Activated naive CD4-positive, alpha-beta T cell treated with anti-CD3 and anti-CD28 coated beads for 36 hours (primary cell): Measurements from ENCODE around the gene DSCAML1. TPM values are rescaled to one million over a fixed set of nuclear protein-coding genes. Genes with fewer than 3 reads are reported as not detected.

ENCODE experiments used
- CTCF ChIA-PET: fragments of 350-600 bp; sonication (Branson Sonifier 250); formaldehyde crosslinking; loops from one replicate; lab custom pipeline; 2021; ENCODE audit warnings: antibody characterized with exemption; lab: Charles Lee
- DNase-seq: peaks from one replicate; pipeline ENCODE4 v3.0.0-alpha.2; 2020
- H3K27ac Mint-ChIP-seq: one replicate; pipeline ENCODE4 v1.8.0; 2021; ENCODE audit warnings: mild to moderate bottlenecking, mixed read lengths
- H3K27me3 Mint-ChIP-seq: one replicate; pipeline ENCODE4 v1.8.0; 2021; ENCODE audit warnings: low read depth, mixed read lengths
- H3K36me3 Mint-ChIP-seq: one replicate; pipeline ENCODE4 v1.8.0; 2021; ENCODE audit warnings: low read depth, mixed read lengths
- H3K4me1 Mint-ChIP-seq: one replicate; pipeline ENCODE4 v1.8.0; 2021; ENCODE audit warnings: low read depth, mixed read lengths
- H3K4me3 Mint-ChIP-seq: one replicate; pipeline ENCODE4 v1.8.0; 2021; ENCODE audit warnings: mild to moderate bottlenecking, moderate library complexity, mixed read lengths
- H3K9me3 Mint-ChIP-seq: one replicate; pipeline ENCODE4 v1.8.0; 2021; ENCODE audit warnings: mixed read lengths
- intact Hi-C: fragments of 100-400 bp; cut with micrococcal nuclease; formaldehyde crosslinking; loops from one replicate; pipeline ENCODE4 v1.15.1; 2023
- total RNA-seq, 2 experiments: library from RNA; stranded (reverse); gene quantifications; one replicate each; pipeline ENCODE4 v1.2.3, GENCODE V29; 2021

DSCAML1 gene
- total RNA-seq, 2 experiments from 2014 or later = 0.17 to 0.30 TPM

DNA sequence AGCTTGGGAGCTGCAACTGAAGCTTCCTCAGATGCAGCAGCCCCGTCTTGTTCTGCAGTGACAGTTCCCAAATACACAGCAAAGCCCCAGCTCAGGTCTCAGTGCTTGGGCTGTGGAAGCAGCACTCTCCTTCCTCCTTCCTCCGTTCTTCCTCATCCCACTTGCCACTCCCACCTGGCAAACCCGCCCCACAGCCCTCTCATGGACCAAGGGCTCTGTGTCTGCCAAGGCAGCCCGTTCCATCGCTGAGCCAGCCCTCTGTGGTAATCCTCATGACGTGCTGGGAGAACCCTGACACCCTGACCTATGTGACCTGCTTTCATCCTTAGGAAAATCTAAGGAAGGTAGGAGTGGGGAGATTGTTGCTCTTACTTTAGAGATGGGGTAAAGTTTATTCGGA lies 157.0 kb downstream of the DSCAML1 start:
- H3K36me3 Mint-ChIP-seq = no peaks in the 10 kb centered on the region
- DNase-seq = no peak
- peaks cover 10% of the 10 kb centered on the region for H3K27me3 Mint-ChIP-seq
- intact Hi-C loops = no loop called here
- no peaks in the 10 kb centered on the region for H3K4me1 Mint-ChIP-seq
- CTCF ChIA-PET = no interaction called here
- H3K27ac Mint-ChIP-seq = no peak overlapping the region
- no peaks in the 10 kb centered on the region for H3K9me3 Mint-ChIP-seq
- H3K4me3 Mint-ChIP-seq = no peak overlapping the region

DNA sequence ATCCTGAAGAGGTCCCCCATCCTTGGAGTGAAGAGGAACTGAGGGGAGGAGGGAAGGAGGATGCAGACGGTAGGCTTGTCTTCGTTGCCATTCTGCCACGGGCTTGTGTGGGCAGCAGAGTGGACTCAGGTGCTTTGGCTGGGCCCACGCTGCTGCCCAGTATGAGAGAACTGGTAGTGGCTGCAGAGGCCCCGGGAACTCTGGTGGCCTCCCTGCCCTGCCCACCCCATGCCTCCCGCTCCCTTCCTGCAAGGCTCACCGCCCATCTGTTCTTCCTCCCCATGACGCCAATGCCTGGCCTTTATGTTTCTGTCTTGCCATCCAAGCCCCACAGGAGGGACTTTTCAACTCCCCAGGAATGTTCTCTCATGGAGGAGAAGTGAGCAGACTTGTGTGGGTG lies 157.4 kb downstream of the DSCAML1 start:
- Mint-ChIP-seq H3K4me3 (no peak overlapping the region), H3K27ac (no peak overlapping the region), H3K4me1 (no peaks in the 10 kb centered on the region), H3K27me3 (peaks cover 10% of the 10 kb centered on the region), H3K36me3 (no peaks in the 10 kb centered on the region), H3K9me3 (no peaks in the 10 kb centered on the region)
- intact Hi-C loops = no loop called here
- DNase-seq = no peak
- CTCF ChIA-PET = no interaction called here

DNA sequence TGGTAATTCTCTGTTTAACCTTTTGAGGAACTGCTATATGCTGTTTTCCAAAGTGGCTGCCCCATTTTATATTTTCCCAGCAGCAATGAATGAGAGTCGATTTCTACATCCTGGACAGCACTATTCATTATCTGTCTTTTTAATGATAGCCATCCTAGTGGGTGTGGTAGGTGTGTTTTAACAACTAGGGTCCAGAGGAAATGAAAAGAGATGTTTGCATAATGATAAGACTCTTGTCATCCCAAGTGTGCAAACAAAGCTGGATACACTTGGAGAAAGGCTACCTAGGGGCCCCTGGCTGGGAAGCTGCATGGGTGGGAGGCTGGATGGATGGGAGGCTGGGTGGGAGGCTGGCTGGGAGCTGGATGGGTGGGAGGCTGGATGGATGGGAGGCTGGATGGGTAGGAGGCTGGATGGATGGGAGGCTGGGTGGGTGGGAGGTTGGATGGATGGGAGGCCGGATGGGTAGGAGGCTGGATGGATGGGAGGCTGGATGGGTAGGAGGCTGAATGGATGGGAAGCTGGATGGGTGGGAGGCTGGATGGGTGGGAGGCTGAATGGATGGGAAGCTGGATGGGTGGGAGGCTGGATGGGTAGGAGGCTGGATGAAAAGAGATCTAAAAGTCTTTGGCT lies 158.0 kb downstream of the DSCAML1 start:
- intact Hi-C loops = no loop called here
- Mint-ChIP-seq H3K27me3 (peaks cover 10% of the 10 kb centered on the region), H3K27ac (no peak overlapping the region), H3K4me3 (no peak overlapping the region), H3K9me3 (no peaks in the 10 kb centered on the region), H3K4me1 (no peaks in the 10 kb centered on the region), H3K36me3 (no peaks in the 10 kb centered on the region)
- no peak for DNase-seq
- CTCF ChIA-PET = no interaction called here

DNA sequence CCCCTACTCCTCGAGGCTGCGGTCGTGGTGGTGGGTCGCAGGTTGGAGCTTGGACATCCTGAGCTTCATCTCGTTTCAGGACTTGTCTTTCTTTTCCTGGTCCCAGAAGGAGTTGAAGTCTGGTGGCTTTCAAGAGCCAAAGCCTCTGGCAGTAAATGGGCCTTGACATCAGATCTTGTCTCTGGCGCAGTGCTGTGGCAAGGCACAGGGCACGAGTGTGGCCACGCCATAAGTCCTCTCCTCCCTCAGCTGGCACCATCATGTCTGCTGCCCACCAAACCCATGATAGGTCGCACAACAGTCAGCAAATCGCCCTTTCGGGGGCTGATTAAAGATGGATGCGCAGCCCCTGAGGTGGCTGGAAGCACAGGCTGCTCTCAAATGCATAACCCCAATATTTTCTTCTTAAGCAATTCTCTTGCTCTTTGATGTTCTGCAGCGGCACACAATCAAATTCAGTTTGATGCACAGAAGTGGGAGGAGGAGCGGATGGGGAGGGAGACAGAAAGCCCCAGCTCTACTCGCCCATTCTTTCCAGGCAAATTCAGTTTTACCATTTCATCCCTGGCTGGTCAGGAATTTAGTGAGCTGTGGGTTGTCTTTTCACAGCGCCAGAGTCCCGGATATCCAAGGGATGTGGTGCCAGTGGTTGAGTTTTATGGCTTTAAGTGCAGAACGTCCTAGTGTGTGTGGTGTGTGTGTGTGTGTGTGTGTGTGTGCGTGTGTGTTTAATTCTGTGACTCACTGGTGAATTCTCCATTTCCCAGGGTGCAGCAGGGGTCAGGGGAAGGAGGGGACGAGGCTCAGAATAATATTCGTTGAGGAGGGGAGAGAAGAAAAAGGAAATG lies 162.0 kb downstream of the DSCAML1 start:
- intact Hi-C loops = no loop called here
- no peak overlapping the region for H3K4me3 Mint-ChIP-seq
- no peaks in the 10 kb centered on the region for H3K9me3 Mint-ChIP-seq
- DNase-seq = no peak
- no peaks in the 10 kb centered on the region for H3K4me1 Mint-ChIP-seq
- H3K36me3 Mint-ChIP-seq = no peaks in the 10 kb centered on the region
- H3K27ac Mint-ChIP-seq = no peak overlapping the region
- CTCF ChIA-PET = no interaction called here
- H3K27me3 Mint-ChIP-seq = peaks cover 3% of the 10 kb centered on the region

DNA sequence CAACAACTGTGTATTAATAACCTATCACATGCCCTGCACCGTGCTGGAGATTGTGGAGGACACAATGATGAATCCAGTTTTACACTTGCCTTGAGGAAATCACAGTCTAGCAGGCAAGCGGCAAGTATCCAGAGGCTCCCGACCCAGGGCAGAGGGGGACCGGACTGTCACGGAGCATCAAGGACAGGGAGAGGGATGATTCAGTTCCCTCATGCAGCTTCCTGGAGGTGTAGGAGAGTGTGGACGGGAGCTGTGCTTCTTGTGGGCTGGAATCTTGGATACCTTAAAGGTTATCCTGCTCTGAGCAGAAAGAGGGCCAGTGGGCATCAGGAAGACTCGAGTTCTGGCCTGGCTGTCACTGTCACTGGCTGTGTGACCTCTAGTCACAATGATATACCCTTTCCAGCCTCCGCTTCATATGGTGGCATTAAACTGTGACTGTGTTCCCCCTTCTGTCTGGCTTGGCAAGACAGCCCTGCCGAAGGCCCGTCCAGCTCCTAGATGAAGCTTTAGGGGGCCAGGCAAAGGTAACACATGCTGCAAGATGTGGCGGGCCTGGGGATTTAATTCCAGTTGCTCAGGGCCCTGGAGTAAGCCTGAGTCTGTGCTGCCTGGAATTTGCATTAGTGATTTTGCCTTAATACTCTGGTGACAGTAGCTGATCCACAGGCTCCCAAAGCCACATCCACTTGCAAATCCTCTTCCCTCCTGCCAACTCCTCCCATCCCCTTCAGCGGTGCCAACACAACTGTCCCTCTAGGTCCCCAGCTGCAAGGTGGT lies 162.8 kb downstream of the DSCAML1 start:
- H3K27me3 Mint-ChIP-seq = peaks cover 3% of the 10 kb centered on the region
- no peak overlapping the region for H3K27ac Mint-ChIP-seq
- no peaks in the 10 kb centered on the region for H3K4me1 Mint-ChIP-seq
- H3K36me3 Mint-ChIP-seq = no peaks in the 10 kb centered on the region
- no peak overlapping the region for H3K4me3 Mint-ChIP-seq
- intact Hi-C loops = no loop called here
- CTCF ChIA-PET = interaction anchor here (0.5 to 0.6 kb wide), 2 partner anchors 86 to 209 kb away, joined by 3 to 4 read pairs; no protein-coding TSS in a partner anchor
- no peaks in the 10 kb centered on the region for H3K9me3 Mint-ChIP-seq
- no peak for DNase-seq

DNA sequence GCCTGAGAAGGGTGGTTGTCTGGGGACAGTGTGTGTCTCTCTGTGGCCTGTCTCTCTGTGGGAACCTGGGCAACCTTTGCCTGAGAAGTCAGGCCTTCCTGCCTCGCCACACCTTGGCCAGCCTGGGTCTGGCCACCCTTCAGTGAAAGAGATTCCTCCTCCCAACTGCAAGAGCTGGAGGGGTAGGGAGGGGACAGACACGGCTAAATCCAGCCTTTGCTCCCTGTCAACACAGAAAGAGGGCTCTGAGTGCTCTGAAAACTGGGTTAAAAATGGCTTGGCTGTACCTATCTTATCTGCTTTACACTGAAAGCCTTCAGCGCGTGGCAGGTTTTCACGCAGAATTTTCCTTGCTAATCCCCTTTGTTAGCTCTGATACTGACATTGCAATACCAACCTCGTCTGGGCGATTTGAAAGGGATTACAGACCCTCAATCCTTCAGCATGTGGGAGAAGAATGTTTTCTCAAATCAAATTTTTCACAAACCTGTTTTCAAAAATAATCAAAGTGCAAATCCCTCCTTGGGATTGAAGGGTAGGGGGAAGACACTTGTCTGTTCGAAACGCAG lies 163.7 kb downstream of the DSCAML1 start:
- Mint-ChIP-seq H3K27me3 (no peaks in the 10 kb centered on the region), H3K36me3 (no peaks in the 10 kb centered on the region), H3K9me3 (no peaks in the 10 kb centered on the region), H3K4me1 (no peaks in the 10 kb centered on the region), H3K27ac (no peak overlapping the region), H3K4me3 (no peak overlapping the region)
- DNase-seq = no peak
- intact Hi-C loops = no loop called here
- CTCF ChIA-PET = no interaction called here

DNA sequence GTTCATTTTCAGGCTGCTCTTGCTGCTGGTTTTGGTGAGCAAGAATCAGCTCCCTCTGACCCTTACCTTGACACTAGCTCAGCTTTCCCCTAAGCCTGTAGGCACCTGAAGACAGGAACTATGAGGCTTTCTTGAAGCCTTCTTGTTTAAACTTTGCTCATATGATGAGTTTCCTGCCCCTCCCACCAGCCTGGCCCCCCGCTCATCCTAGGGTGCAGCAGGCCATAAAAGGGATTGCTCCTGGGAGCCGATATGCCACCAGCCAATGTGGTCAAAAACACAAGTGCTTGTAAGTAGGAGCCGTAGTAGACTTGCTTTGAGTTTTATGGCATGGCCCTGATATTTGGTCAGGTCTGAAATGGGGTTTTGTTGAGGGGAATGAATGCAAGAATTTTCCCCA lies 164.7 kb downstream of the DSCAML1 start:
- Mint-ChIP-seq H3K27ac (no peak overlapping the region), H3K36me3 (no peaks in the 10 kb centered on the region), H3K4me3 (no peak overlapping the region), H3K4me1 (no peaks in the 10 kb centered on the region), H3K9me3 (no peaks in the 10 kb centered on the region), H3K27me3 (no peaks in the 10 kb centered on the region)
- intact Hi-C loops = no loop called here
- CTCF ChIA-PET = interaction anchor here (1.8 kb wide), 1 partner anchor 206 kb away, joined by 5 read pairs; no protein-coding TSS in a partner anchor
- DNase-seq = no peak

DNA sequence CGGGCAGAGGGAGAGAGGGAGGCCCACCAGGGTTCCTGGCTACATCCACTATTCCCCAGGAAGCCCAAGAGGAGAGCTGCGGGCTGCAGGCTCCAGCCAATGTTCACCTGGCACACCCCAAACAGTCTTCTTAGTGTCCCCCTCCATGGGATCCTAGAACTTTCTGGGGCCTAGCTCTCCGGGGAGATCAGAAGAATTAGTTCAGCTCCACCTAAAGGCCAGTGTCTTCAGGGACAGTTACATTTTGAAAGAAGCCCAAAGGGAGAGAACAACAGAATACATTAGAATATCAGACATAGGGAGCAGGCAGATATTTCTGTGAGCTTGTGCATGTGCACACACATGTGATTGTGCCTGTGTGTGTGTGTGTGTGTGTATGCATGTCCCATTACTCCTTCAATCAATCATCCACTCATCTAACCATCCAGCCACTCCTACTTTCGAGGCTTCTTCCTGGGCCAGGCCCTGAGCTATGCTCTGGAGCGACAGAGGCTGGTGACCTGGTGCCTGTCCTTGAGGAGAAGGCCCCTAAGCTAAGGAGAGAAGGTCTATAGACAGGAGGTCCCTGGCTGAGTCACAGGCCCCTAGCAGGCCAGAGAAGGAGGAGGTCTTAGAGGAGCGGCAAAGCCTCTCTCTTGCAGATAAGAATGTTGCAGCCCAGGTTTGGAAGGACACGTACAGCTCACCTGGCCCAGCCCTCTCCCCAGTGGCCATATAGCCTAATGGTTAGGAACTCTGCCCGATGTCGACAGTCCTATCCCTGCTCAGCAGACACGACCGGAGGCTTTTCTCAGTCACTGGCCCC lies 165.5 kb downstream of the DSCAML1 start:
- Mint-ChIP-seq H3K27me3 (no peaks in the 10 kb centered on the region), H3K9me3 (no peaks in the 10 kb centered on the region), H3K4me1 (no peaks in the 10 kb centered on the region), H3K36me3 (no peaks in the 10 kb centered on the region), H3K27ac (no peak overlapping the region), H3K4me3 (no peak overlapping the region)
- CTCF ChIA-PET = interaction anchor here (1.8 kb wide), 1 partner anchor 205 kb away, joined by 5 read pairs; no protein-coding TSS in a partner anchor
- intact Hi-C loops = no loop called here
- no peak for DNase-seq

DNA sequence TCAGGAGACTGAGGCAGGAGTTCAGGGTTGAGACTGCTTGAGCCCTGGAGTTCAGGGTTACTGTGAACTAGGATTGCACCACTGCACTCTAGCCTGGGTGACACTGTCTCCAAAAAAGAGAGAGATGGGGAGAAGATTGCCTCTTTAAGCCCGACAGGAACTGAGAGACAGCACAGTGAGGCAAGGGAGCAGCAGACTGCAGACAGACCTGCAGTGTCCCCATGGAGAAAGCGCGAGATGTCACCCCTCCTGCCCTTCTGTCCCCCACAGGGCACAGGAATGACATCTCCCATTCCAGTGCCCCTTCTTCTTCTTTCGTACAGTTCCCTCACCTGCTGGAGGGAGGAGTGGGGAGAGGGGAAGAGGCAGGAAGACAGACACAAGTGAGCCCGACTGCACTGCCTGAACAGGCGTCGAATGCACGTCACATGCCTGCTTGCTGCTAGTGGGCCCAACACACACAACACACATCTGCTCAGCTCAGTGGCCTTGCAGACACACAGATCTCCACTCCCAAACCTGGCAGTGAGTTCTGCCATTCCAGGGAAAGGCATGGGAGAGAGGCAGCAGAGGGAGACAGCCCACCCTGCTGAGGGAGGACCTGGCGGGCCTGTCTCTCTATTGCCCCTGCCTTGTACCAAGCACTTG lies 167.0 kb downstream of the DSCAML1 start:
- no peaks in the 10 kb centered on the region for H3K36me3 Mint-ChIP-seq
- CTCF ChIA-PET = no interaction called here
- DNase-seq = no peak
- H3K9me3 Mint-ChIP-seq = no peaks in the 10 kb centered on the region
- intact Hi-C loops = no loop called here
- no peaks in the 10 kb centered on the region for H3K4me1 Mint-ChIP-seq
- H3K27me3 Mint-ChIP-seq = peaks cover 2% of the 10 kb centered on the region
- no peak overlapping the region for H3K4me3 Mint-ChIP-seq
- no peak overlapping the region for H3K27ac Mint-ChIP-seq

DNA sequence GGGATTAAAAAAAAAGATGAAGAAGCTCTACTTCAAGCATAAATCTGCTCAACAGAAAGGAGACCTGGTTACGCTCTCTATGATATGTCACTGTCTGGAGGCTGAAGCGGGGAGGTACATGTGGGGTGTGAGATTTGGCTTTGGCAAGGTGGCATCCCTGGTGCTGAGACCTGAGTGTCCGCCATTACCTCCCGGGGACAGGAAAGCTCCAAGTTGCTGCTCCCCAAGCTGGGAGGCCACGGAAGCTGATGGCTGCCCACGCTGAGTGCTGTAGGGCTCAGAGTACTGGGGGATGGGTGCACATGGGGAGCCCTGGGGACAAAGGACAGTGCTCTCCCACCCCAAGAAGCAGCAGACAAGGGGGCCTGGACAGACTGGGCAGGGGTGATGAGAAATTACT lies 167.9 kb downstream of the DSCAML1 start:
- CTCF ChIA-PET = interaction anchor here (0.9 kb wide), 1 partner anchor 203 kb away, joined by 3 read pairs; no protein-coding TSS in a partner anchor
- no peak overlapping the region for H3K27ac Mint-ChIP-seq

DNA sequence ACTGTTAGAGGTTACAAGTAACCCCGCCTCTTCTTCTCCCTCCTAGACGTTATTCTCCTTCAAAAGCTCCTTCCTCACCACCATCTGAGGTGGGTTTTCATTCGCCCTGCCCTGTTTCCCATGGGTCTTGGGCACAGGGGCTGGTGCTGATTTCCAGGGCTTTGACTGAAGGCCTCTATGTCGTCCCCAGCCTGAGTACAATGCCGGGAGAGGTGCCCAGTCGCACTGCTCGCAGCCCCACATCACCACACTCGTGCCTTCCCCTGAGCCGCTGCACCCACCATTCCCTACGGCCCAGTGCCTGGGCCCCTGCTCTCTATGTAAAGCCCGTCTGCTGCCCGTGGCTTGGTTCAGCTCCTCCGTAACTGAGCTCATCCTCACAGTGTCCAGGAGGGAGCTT lies 169.8 kb downstream of the DSCAML1 start:
- Mint-ChIP-seq H3K9me3 (no peaks in the 10 kb centered on the region), H3K4me1 (no peaks in the 10 kb centered on the region), H3K27me3 (peaks cover 2% of the 10 kb centered on the region), H3K27ac (no peak overlapping the region), H3K36me3 (no peaks in the 10 kb centered on the region), H3K4me3 (no peak overlapping the region)
- CTCF ChIA-PET = interaction anchor here (1.1 kb wide), 1 partner anchor 80 kb away, joined by 3 read pairs; no protein-coding TSS in a partner anchor
- intact Hi-C loops = no loop called here
- DNase-seq = no peak

More for the DNA sequence above, 167.9 kb downstream of the DSCAML1 start:
- Mint-ChIP-seq H3K4me1 (no peaks in the 10 kb centered on the region), H3K27me3 (peaks cover 2% of the 10 kb centered on the region), H3K36me3 (no peaks in the 10 kb centered on the region), H3K4me3 (no peak overlapping the region), H3K9me3 (no peaks in the 10 kb centered on the region)
- DNase-seq = no peak
- intact Hi-C loops = no loop called here
